Mesenchymal stem cell (in vitro differentiated cells and primary cell): ENCODE measurements around the gene AUTS2.

Experiments used
- DNase-seq: peaks from one replicate; pipeline ENCODE4 v3.0.0-alpha.2; 2013
- H2AFZ ChIP-seq: one replicate; pipeline ENCODE4 v1.6.1; 2013; ENCODE audit warnings: low read depth, mild to moderate bottlenecking, control low read depth, inconsistent platforms, low read length, moderate library complexity
- H2AK5ac ChIP-seq: 2 replicates; pipeline ENCODE4 v1.6.1; 2013; ENCODE audit warnings: low read length, moderate library complexity, mild to moderate bottlenecking, inconsistent platforms; ENCODE audit not compliant: severe bottlenecking
- H2BK120ac ChIP-seq: one replicate; pipeline ENCODE4 v1.6.1; 2013; ENCODE audit warnings: low read depth, mild to moderate bottlenecking, inconsistent platforms, low read length, moderate library complexity
- H2BK12ac ChIP-seq, 2 experiments: one replicate each; pipeline ENCODE4 v1.6.1; 2013; ENCODE audit warnings: inconsistent platforms in 2 of 2, low read length in 2 of 2, mild to moderate bottlenecking in 2 of 2, moderate library complexity in 2 of 2, control low read depth in 1 of 2
- H2BK15ac ChIP-seq: one replicate; pipeline ENCODE4 v1.6.1; 2013; ENCODE audit warnings: mild to moderate bottlenecking, low read depth, inconsistent platforms; ENCODE audit not compliant: poor library complexity, severe bottlenecking
- H2BK5ac ChIP-seq: 2 replicates; pipeline ENCODE4 v1.6.1; 2013; ENCODE audit warnings: low read depth, mild to moderate bottlenecking, low read length, control low read depth, inconsistent platforms; ENCODE audit not compliant: poor library complexity, severe bottlenecking
- H3K14ac ChIP-seq, 2 experiments: one replicate each; pipeline ENCODE4 v1.6.1; 2013; ENCODE audit warnings: inconsistent platforms in 2 of 2, low read length in 2 of 2, control low read depth in 1 of 2, mild to moderate bottlenecking in 1 of 2, moderate library complexity in 1 of 2
- H3K18ac ChIP-seq, 2 experiments: one replicate each; pipeline ENCODE4 v1.6.1; 2013; ENCODE audit warnings: inconsistent platforms in 2 of 2, low read length in 2 of 2, control low read depth in 1 of 2, low read depth in 1 of 2, mild to moderate bottlenecking in 1 of 2
- H3K23ac ChIP-seq, 2 experiments: one replicate each; pipeline ENCODE4 v1.6.1; 2013; ENCODE audit warnings: inconsistent platforms in 2 of 2, low read length in 2 of 2, mild to moderate bottlenecking in 2 of 2, moderate library complexity in 2 of 2, control low read depth in 1 of 2
- H3K27ac ChIP-seq: 2 replicates; pipeline ENCODE4 v1.5.1; 2013; ENCODE audit warnings: mild to moderate bottlenecking, moderate library complexity, low read length, control low read depth, inconsistent platforms; ENCODE audit not compliant: poor library complexity, severe bottlenecking
- H3K27me3 ChIP-seq, 2 experiments: 2 replicates each; pipeline versions ENCODE4 v1.6.1 to v1.7.0; 2013; ENCODE audit warnings: low read length in 2 of 2, mild to moderate bottlenecking in 2 of 2, moderate library complexity in 2 of 2, control low read depth in 1 of 2, inconsistent platforms in 1 of 2; ENCODE audit not compliant: control insufficient read depth in 1 of 2, insufficient read depth in 1 of 2
- H3K36me3 ChIP-seq, 2 experiments: 2 replicates each; pipeline versions ENCODE4 v1.6.1 to v1.7.0; 2013; ENCODE audit warnings: low read length in 2 of 2, control low read depth in 1 of 2, inconsistent platforms in 1 of 2, low read depth in 1 of 2, mild to moderate bottlenecking in 1 of 2; ENCODE audit not compliant: insufficient read depth in 2 of 2, control insufficient read depth in 1 of 2
- H3K4ac ChIP-seq, 2 experiments: one replicate each; pipeline ENCODE4 v1.6.1; 2013; ENCODE audit warnings: inconsistent platforms in 2 of 2, low read length in 2 of 2, mild to moderate bottlenecking in 2 of 2, moderate library complexity in 2 of 2, control low read depth in 1 of 2, low read depth in 1 of 2
- H3K4me1 ChIP-seq: 2 replicates; pipeline ENCODE4 v1.6.1; 2013; ENCODE audit warnings: low read depth, low read length, control low read depth; ENCODE audit not compliant: control insufficient read depth, insufficient read depth
- H3K4me2 ChIP-seq: 2 replicates; pipeline ENCODE4 v1.6.1; 2013; ENCODE audit warnings: low read length, mild to moderate bottlenecking, inconsistent platforms; ENCODE audit not compliant: poor library complexity, severe bottlenecking
- H3K4me3 ChIP-seq, 2 experiments: 2 replicates each; pipeline versions ENCODE4 v1.5.1 to v1.7.0; 2013; ENCODE audit warnings: low read length in 2 of 2, mild to moderate bottlenecking in 2 of 2, control low read depth in 1 of 2, low read depth in 1 of 2; ENCODE audit not compliant: insufficient read depth in 1 of 2
- H3K79me1 ChIP-seq: replicated peaks from 2 replicates; pipeline ENCODE4 v1.6.1; 2013; ENCODE audit warnings: mild to moderate bottlenecking, control low read depth, low read length, inconsistent platforms; ENCODE audit not compliant: poor library complexity, severe bottlenecking
- H3K9ac ChIP-seq: 2 replicates; pipeline ENCODE4 v1.7.0; 2013; ENCODE audit warnings: mild to moderate bottlenecking, low read length, moderate library complexity
- H3K9me3 ChIP-seq: 2 replicates; pipeline ENCODE4 v1.7.0; 2013; ENCODE audit warnings: mild to moderate bottlenecking, low read length; ENCODE audit not compliant: control insufficient read depth
- H4K8ac ChIP-seq: one replicate; pipeline ENCODE4 v1.6.1; 2013; ENCODE audit warnings: inconsistent platforms, mild to moderate bottlenecking, low read length, moderate library complexity
- H4K91ac ChIP-seq: one replicate; pipeline ENCODE4 v1.6.1; 2013; ENCODE audit warnings: mild to moderate bottlenecking, low read length, inconsistent platforms
- WGBS: methylation state at CpG from one replicate; pipeline ENCODE4 v1.1.7; 2013; ENCODE audit warnings: mixed read lengths; 5-methylcytosine and 5-hydroxymethylcytosine counted together

Gene AUTS2

DNA sequence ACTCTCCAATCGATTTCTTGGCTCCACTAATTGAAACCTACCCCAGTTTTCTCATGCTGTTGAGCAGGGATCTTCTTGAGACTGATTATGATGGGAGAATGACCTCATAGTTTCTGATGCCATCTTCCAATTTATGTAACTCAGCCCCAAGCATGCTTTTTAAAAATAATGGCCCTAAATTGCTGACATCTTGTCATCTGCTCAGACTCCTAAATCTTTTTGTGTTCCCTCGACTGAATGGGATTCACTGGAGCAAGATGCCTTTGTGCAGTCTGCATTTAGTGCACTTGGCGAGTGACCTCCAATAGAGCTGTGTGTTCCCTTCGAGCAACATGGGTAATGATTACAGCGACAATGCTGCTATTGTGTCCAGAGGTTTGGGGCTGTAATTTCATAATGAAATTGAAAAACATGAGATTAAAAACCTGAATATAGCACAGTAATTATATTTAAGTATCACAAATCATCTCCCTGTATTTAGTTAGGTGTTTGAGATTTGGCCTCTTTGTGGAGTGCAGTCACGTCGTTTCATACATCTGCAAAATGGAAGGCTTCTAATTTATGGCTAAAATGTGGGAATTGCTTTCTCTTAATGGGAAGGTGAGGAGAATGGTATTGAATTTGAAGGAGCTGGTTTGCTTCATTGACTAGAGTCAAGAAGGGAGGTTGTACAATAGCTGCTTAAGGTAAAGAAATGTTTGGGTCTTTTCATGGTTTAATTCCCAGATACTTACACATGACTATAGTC is 192.9 kb downstream of the AUTS2 start:
- H2AFZ ChIP-seq = no peak overlapping the region

DNA sequence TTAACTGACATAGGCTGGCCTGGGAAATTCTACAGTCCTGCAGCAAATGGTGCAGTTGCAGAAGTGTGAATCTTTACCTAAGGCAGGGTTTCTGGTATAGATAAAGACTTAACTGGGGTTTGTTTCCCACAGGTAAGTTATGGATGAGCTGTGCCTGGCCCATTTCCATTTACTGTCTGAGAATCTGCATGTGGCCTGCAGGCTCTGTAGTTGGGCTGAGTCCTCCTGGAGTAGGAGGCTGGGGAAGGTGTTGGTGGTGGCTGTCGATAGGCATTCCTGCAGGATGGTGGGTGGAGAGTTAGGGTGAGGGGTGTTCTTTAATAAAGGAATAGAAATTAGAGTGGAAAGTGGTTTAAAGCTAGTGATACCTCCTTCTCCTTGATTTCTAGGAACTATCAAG is 193.5 kb downstream of the AUTS2 start:
- Histone ChIP-seq H3K9me3 (no peaks in the 10 kb centered on the region), H4K91ac (no peak overlapping the region), H3K36me3 (no peaks in the 10 kb centered on the region), H3K9ac (no peak overlapping the region), H3K18ac (no peak overlapping the region), H3K4me2 (no peak overlapping the region), H3K4ac (no peak overlapping the region), H2BK12ac (no peak overlapping the region), H3K14ac (no peak overlapping the region), H2BK5ac (no peak overlapping the region), H3K4me1 (no peaks in the 10 kb centered on the region), H3K23ac (no peak overlapping the region), H3K27me3 (no peaks in the 10 kb centered on the region), H4K8ac (no peak overlapping the region), H2AK5ac (no peak overlapping the region), H2BK120ac (no peak overlapping the region), H3K79me1 (peaks cover 34% of the 10 kb centered on the region), H3K4me3 (no peak overlapping the region), H3K27ac (no peak overlapping the region), H2AFZ (no peak overlapping the region), H2BK15ac (no peak overlapping the region)
- 71% methylated on average over 1 of the region's 1 CpG for WGBS
- DNase-seq = no peak

More for the DNA sequence above, 192.9 kb downstream of the AUTS2 start:
- Histone ChIP-seq H3K4me2 (no peak overlapping the region), H2AK5ac (no peak overlapping the region), H3K4me1 (no peaks in the 10 kb centered on the region), H3K4me3 (no peak overlapping the region), H3K4ac (no peak overlapping the region), H3K14ac (no peak overlapping the region), H2BK5ac (no peak overlapping the region), H2BK15ac (no peak overlapping the region), H4K8ac (no peak overlapping the region), H3K9me3 (no peaks in the 10 kb centered on the region), H4K91ac (no peak overlapping the region), H3K27me3 (no peaks in the 10 kb centered on the region), H2BK120ac (no peak overlapping the region), H3K79me1 (peaks cover 36% of the 10 kb centered on the region), H3K9ac (no peak overlapping the region), H3K23ac (no peak overlapping the region), H2BK12ac (no peak overlapping the region), H3K18ac (no peak overlapping the region), H3K27ac (no peak overlapping the region), H3K36me3 (no peaks in the 10 kb centered on the region)
- WGBS = 93% methylated on average over 5 of the region's 7 CpGs
- no peak for DNase-seq

DNA sequence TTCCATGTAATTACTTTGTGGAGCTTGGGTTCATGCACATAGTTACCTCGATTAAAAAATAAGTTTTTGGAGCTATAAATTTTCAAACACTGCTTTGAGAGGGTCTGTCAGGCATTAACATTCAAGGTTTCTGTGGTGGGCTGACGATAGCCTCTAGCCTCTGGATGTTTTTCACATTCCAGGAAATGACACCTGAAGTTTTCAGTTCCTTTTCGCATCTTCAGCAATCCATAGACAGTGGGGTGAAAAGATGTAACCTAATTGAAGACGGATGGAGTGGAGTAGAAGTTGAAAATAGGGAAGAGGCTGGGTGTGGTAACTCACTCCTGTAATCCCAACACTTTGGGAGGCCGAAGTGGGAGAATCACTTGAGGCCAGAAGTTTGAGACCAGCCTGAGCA is 197.7 kb downstream of the AUTS2 start:
- no peak overlapping the region for H2AK5ac ChIP-seq
- no peak overlapping the region for H3K27ac ChIP-seq
- no peaks in the 10 kb centered on the region for H3K9me3 ChIP-seq
- H2AFZ ChIP-seq = no peak overlapping the region
- H2BK15ac ChIP-seq = no peak overlapping the region
- no peak overlapping the region for H3K4me3 ChIP-seq
- H3K23ac ChIP-seq = no peak overlapping the region
- no peak overlapping the region for H3K4ac ChIP-seq
- no peak for DNase-seq
- no peak overlapping the region for H3K14ac ChIP-seq
- no peak overlapping the region for H2BK12ac ChIP-seq
- no peak overlapping the region for H3K9ac ChIP-seq
- no peak overlapping the region for H3K18ac ChIP-seq
- no peak overlapping the region for H2BK5ac ChIP-seq
- no peak overlapping the region for H3K4me2 ChIP-seq
- H3K79me1 ChIP-seq = peaks cover 30% of the 10 kb centered on the region
- no peak overlapping the region for H4K8ac ChIP-seq
- no peaks in the 10 kb centered on the region for H3K4me1 ChIP-seq
- H3K36me3 ChIP-seq = no peaks in the 10 kb centered on the region
- H2BK120ac ChIP-seq = no peak overlapping the region
- 85% methylated on average over 4 of the region's 5 CpGs for WGBS
- H3K27me3 ChIP-seq = no peaks in the 10 kb centered on the region
- no peak overlapping the region for H4K91ac ChIP-seq

DNA sequence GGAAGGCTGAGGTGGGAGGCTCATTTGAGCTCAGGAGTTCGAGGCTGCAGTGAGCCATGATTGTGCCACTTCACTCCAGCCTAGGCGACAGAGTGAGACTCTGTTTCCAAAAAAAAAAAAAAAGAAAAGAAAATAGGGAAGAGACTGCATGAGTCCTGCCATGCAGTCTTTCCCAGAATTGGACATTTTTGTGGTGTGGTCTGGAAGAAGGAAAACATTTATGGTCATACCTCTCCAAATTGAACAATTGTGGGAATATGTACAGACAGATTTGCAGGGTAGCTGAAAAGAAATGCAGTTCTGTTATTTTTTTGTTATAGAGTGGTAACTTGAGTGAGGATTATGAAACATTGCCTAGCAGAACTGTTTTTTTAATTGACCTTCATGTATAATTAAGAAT is 198.1 kb downstream of the AUTS2 start:
- Histone ChIP-seq H3K9ac (no peak overlapping the region), H3K27ac (no peak overlapping the region), H2BK15ac (no peak overlapping the region), H3K18ac (no peak overlapping the region), H3K4me1 (no peaks in the 10 kb centered on the region), H4K91ac (no peak overlapping the region), H3K4me2 (no peak overlapping the region), H3K4me3 (no peak overlapping the region), H3K23ac (no peak overlapping the region), H3K4ac (no peak overlapping the region), H2BK12ac (no peak overlapping the region), H2BK120ac (no peak overlapping the region), H2AFZ (no peak overlapping the region), H4K8ac (no peak overlapping the region), H3K27me3 (no peaks in the 10 kb centered on the region), H2AK5ac (no peak overlapping the region), H3K14ac (no peak overlapping the region), H3K79me1 (peaks cover 29% of the 10 kb centered on the region), H3K9me3 (no peaks in the 10 kb centered on the region), H2BK5ac (no peak overlapping the region), H3K36me3 (no peaks in the 10 kb centered on the region)
- WGBS = 90% methylated on average over 2 of the region's 2 CpGs
- DNase-seq = no peak
